K562 (cell line): ENCODE data around the gene DGKZ. TPM values are rescaled to one million over a fixed set of nuclear protein-coding genes. Genes with fewer than 3 reads are reported as not detected.
A peak's percentile ranks its signal among the peaks of the same experiment; 100 is the strongest.

Experiments
- CHD7 ChIP-seq: fragments of 200-600 bp; sonication (generic); IDR thresholded peaks from one replicate; pipeline ENCODE4 v1.6.1; 2012; ENCODE audit warnings: mild to moderate bottlenecking, low read depth, low read length, inconsistent platforms
- ELK1 ChIP-seq: sonication (generic); formaldehyde crosslinking; IDR thresholded peaks from 2 replicates; pipeline ENCODE4 v1.8.1; 2022; ENCODE audit warnings: missing genetic modification reagents
- HDGF ChIP-seq: fragments of 450-650 bp; IDR thresholded peaks from 2 replicates; pipeline ENCODE4 v1.6.1; 2016
- KAT2B ChIP-seq: IDR thresholded peaks from one replicate; pipeline ENCODE4 v1.6.1; 2012; ENCODE audit warnings: low read depth, mild to moderate bottlenecking, control low read depth, inconsistent platforms, low read length, moderate library complexity
- L3MBTL2 ChIP-seq: fragments of 450-650 bp; IDR thresholded peaks from 2 replicates; pipeline ENCODE4 v1.6.1; 2016; ENCODE audit warnings: mild to moderate bottlenecking, moderate library complexity
- MITF ChIP-seq: IDR thresholded peaks from 2 replicates; pipeline ENCODE4 v1.6.1; 2014; ENCODE audit warnings: antibody characterized with exemption
- SETDB1 ChIP-seq: IDR thresholded peaks from one replicate; pipeline ENCODE4 v1.6.1; 2012; ENCODE audit warnings: low read length, control low read depth, inconsistent platforms
- VEZF1 ChIP-seq: fragments of 200-800 bp; sonication (Bioruptor generic); IDR thresholded peaks from 2 replicates; pipeline ENCODE4 v1.6.1; 2017; ENCODE audit warnings: missing genetic modification characterization, missing compliant biosample characterization
- ZNF740 ChIP-seq, 3 experiments: fragments of 200-800 bp in 1 of 3; sonication (Bioruptor generic) in 1 of 3; sonication (generic) in 1 of 3; formaldehyde crosslinking in 1 of 3; IDR thresholded peaks; 2 replicates each; pipeline versions ENCODE4 v1.6.1 to v1.8.0; 2016 to 2022; ENCODE audit warnings: mild to moderate bottlenecking in 2 of 3, missing compliant biosample characterization in 2 of 3, missing genetic modification characterization in 2 of 3, missing genetic modification reagents in 1 of 3
- polyA plus RNA-seq, 8 experiments: library from polyadenylated mRNA; depleted of rRNA in 4 of 8; stranded (reverse) in 5 of 8; unstranded in 3 of 8; fragments of >200 nt; fragmentation: Nextera tagmentation in 2 of 8; fragmentation: Illumina TruSeq in 1 of 8; extraction: Ambion mirVana in 2 of 8; extraction: Trizol in 1 of 8; gene quantifications; 2 replicates each; pipeline versions ENCODE4 v1.2.1 to v1.2.3, GENCODE V29; 2011 to 2014; ENCODE audit warnings: inconsistent platforms in 1 of 8, missing spikeins in 1 of 8
- total RNA-seq, 7 experiments: library from RNA; depleted of rRNA in 6 of 7; stranded (reverse); fragments of >200 nt in 6 of 7; fragmentation: Illumina TruSeq in 2 of 7; extraction: Trizol in 2 of 7; gene quantifications; 2 replicates each; pipeline versions ENCODE4 v1.2.1 to v1.2.3, GENCODE V29; 2011 to 2021; ENCODE audit warnings: low replicate concordance in 1 of 7

The DGKZ gene
- total and polyA plus RNA-seq, 9 of the 15 experiments (the other 6 are each of a cell fraction or from before 2014, with no cell fraction given) = 0.51 to 100 (median 44.2) TPM

- TF ChIP-seq ZNF740 (CRISPR knock-in tag; IDR thresholded peaks at IDR 0.05) (peak; percentile 30; the same call in 1 of the 2 replicates), ZNF740 (tag; IDR thresholded peaks at IDR 0.05) (no peak), SETDB1 (no peak), VEZF1 (peak; percentile 59; the same call in 1 of the 2 replicates), CHD7 (no peak), HDGF (no peak), L3MBTL2 (no peak), KAT2B (no peak), MITF (no peak), ELK1 (CRISPR knock-in tag) (no peak)
These were observed 34.0 kb downstream of the DGKZ start, which contains the start of gene MDK (continued) for GRCh38 chr11:46381048-46381818.
